K562 (cell line): ENCODE measurements around the gene PA2G4. TPM values are rescaled to one million over a fixed set of nuclear protein-coding genes. Genes with fewer than 3 reads are reported as not detected.
A peak's percentile ranks its signal among the peaks of the same experiment; 100 is the strongest.

Experiments
- ATAC-seq: fragments of 200-7000 bp; cut with Tn5 transposase; 3 replicates; pipeline ENCODE4 v1.9.1; 2020; ENCODE audit warnings: moderate library complexity
- BruUV-seq: library from RNA; stranded (reverse); fragments of 400-500 nt; replicated peaks from 2 replicates; lab custom pipeline; 2021; lab: Mats Ljungman, UMichigan
- CTCF ChIA-PET: fragments of 300-600 bp; formaldehyde crosslinking; extraction: SDS; loops from one replicate; lab custom pipeline; 2021; ENCODE audit warnings: low intra/inter-chr PET ratio; lab: Yijun Ruan, JAX
- POLR2A ChIA-PET: fragments of 300-600, 350-650 bp; sonication (Branson Sonifier 250); formaldehyde crosslinking; extraction: SDS; loops from one replicate; lab custom pipeline; 2021; ENCODE audit warnings: antibody characterized with exemption, inconsistent platforms; lab: Yijun Ruan, JAX
- DNase-seq, 4 experiments: peaks; one replicate each; pipeline versions ENCODE4 v3.0.0 to v3.0.0-alpha.2; 2011 to 2018; ENCODE audit warnings: low spot score in 3 of 4, mixed read lengths in 3 of 4; ENCODE audit errors: extremely low read depth in 1 of 4
- FAIRE-seq: peaks from 2 replicates; lab custom pipeline; 2011; peaks lifted over from hg19 to GRCh38; lab: Jason Lieb, UNC
- H2AFZ ChIP-seq: 2 replicates; pipeline ENCODE4 v1.6.0; 2011; ENCODE audit warnings: low read depth, low read length, control low read depth, inconsistent platforms
- H3K27ac ChIP-seq: fragments of 200-600 bp; 3 replicates; pipeline ENCODE4 v1.8.0; 2011; ENCODE audit warnings: low read depth, mild to moderate bottlenecking, control low read depth, inconsistent platforms, low read length, moderate library complexity, mixed read lengths; ENCODE audit errors: extremely low read depth
- H3K27me3 ChIP-seq, 2 experiments: fragments of 300-600 bp in 1 of 2; 2 replicates in 1 of 2; 3 replicates in 1 of 2; pipeline versions ENCODE4 v1.6.0 to v1.8.0; 2011; ENCODE audit warnings: inconsistent platforms in 2 of 2, low read length in 2 of 2, mild to moderate bottlenecking in 1 of 2, mixed read lengths in 1 of 2, moderate library complexity in 1 of 2; ENCODE audit not compliant: control insufficient read depth in 2 of 2, insufficient read depth in 2 of 2
- H3K36me3 ChIP-seq: fragments of 300-600 bp; 3 replicates; pipeline ENCODE4 v1.8.0; 2011; ENCODE audit warnings: mild to moderate bottlenecking, low read length, inconsistent platforms; ENCODE audit not compliant: control insufficient read depth, insufficient read depth
- H3K4me1 ChIP-seq, 2 experiments: fragments of 200-600 bp in 1 of 2; replicated peaks in 1 of 2; 2 replicates in 1 of 2; 3 replicates in 1 of 2; pipeline versions ENCODE4 v1.5.1 to v1.8.0; 2011; ENCODE audit warnings: inconsistent platforms in 2 of 2, low read length in 2 of 2, mild to moderate bottlenecking in 1 of 2, mixed read lengths in 1 of 2, moderate library complexity in 1 of 2; ENCODE audit not compliant: control insufficient read depth in 2 of 2, insufficient read depth in 2 of 2
- H3K4me2 ChIP-seq: 2 replicates; pipeline ENCODE4 v1.6.1; 2011; ENCODE audit warnings: low read length, control low read depth, inconsistent platforms, mixed read lengths; ENCODE audit not compliant: insufficient read depth
- H3K4me3 ChIP-seq: fragments of 200-600 bp; sonication (generic), shearing (Covaris generic); 2 replicates; pipeline ENCODE4 v1.5.1; 2016; ENCODE audit warnings: control low read depth, inconsistent platforms
- H3K79me2 ChIP-seq: fragments of 200-600 bp; 3 replicates; pipeline ENCODE4 v1.8.0; 2011; ENCODE audit warnings: low read length, inconsistent platforms; ENCODE audit not compliant: control insufficient read depth, insufficient read depth
- H3K9ac ChIP-seq, 2 experiments: 2 replicates each; pipeline versions ENCODE4 v1.6.0 to v1.6.1; 2011; ENCODE audit warnings: low read depth in 2 of 2, low read length in 2 of 2, control low read depth in 1 of 2, inconsistent platforms in 1 of 2, mild to moderate bottlenecking in 1 of 2, mixed read lengths in 1 of 2; ENCODE audit not compliant: insufficient read depth in 1 of 2
- H3K9me1 ChIP-seq: one replicate; pipeline ENCODE4 v1.6.0; 2011; ENCODE audit warnings: inconsistent platforms, mild to moderate bottlenecking, low read length, moderate library complexity; ENCODE audit not compliant: control insufficient read depth, insufficient read depth
- H3K9me3 ChIP-seq: replicated peaks from 2 replicates; pipeline ENCODE4 v1.5.1; 2011; ENCODE audit warnings: low read depth, low read length, inconsistent platforms; ENCODE audit not compliant: control insufficient read depth, insufficient read depth
- H4K20me1 ChIP-seq: replicated peaks from 2 replicates; pipeline ENCODE4 v1.6.1; 2011; ENCODE audit warnings: low read length, inconsistent platforms, mixed read lengths; ENCODE audit not compliant: control insufficient read depth, insufficient read depth
- CCNT2 ChIP-seq: IDR thresholded peaks from 2 replicates; pipeline ENCODE4 v1.6.1; 2011; ENCODE audit warnings: borderline replicate concordance, low read depth, mild to moderate bottlenecking, moderate library complexity, mixed read lengths, low read length; ENCODE audit not compliant: insufficient read length; ENCODE audit errors: extremely low read depth
- DIDO1 ChIP-seq: fragments of 450-650 bp; IDR thresholded peaks from 2 replicates; pipeline ENCODE4 v1.6.1; 2016; ENCODE audit warnings: low read depth, missing biosample characterization, missing genetic modification characterization
- FOXP4 ChIP-seq: sonication (generic); formaldehyde crosslinking; IDR thresholded peaks from 2 replicates; pipeline ENCODE4 v1.8.0; 2022; ENCODE audit warnings: mild to moderate bottlenecking, missing genetic modification reagents, borderline replicate concordance
- IRF1 ChIP-seq: sonication (generic); formaldehyde crosslinking; IDR thresholded peaks from 2 replicates; pipeline ENCODE4 v1.8.0; 2022; ENCODE audit warnings: missing genetic modification reagents, mild to moderate bottlenecking, borderline replicate concordance
- JUND ChIP-seq, 2 experiments: IDR thresholded peaks; 2 replicates in 1 of 2; 3 replicates in 1 of 2; pipeline ENCODE4 v1.6.1; 2011; ENCODE audit warnings: borderline replicate concordance in 2 of 2, low read depth in 2 of 2, low read length in 2 of 2, improper control_type of control experiment in 1 of 2, missing biosample characterization in 1 of 2, missing genetic modification characterization in 1 of 2, missing genetic modification reagents in 1 of 2
- KAT7 ChIP-seq: sonication (generic); formaldehyde crosslinking; IDR thresholded peaks from 2 replicates; pipeline ENCODE4 v1.8.0; 2022; ENCODE audit warnings: missing genetic modification reagents, mild to moderate bottlenecking, borderline replicate concordance
- PCBP2 ChIP-seq: fragments of 200-400 bp; formaldehyde crosslinking; IDR thresholded peaks from 2 replicates; pipeline ENCODE4 v1.6.1; 2018; ENCODE audit warnings: low read length, low read depth, mild to moderate bottlenecking, moderate library complexity; ENCODE audit not compliant: poor library complexity, severe bottlenecking
- RBFOX2 ChIP-seq: fragments of 200-400 bp; formaldehyde crosslinking; IDR thresholded peaks from 2 replicates; pipeline ENCODE4 v1.6.1; 2017; ENCODE audit warnings: low read depth, mild to moderate bottlenecking, low read length, moderate library complexity
- RNF219 ChIP-seq: fragments of 250-450 bp; sonication (Bioruptor Pico); IDR thresholded peaks from 2 replicates; pipeline ENCODE4 v1.5.0; 2022; ENCODE audit warnings: mild to moderate bottlenecking
- ZNF239 ChIP-seq: fragments of 250-450 bp; sonication (Bioruptor Pico); IDR thresholded peaks from 2 replicates; pipeline ENCODE4 v1.4.0; 2020; ENCODE audit warnings: mild to moderate bottlenecking
- ZNF696 ChIP-seq: fragments of 250-450 bp; sonication (Bioruptor Pico); conservative IDR thresholded peaks from 2 replicates; pipeline ENCODE4 v1.4.0; 2020; ENCODE audit warnings: mild to moderate bottlenecking, moderate library complexity
- WGBS: fragments of 100-300 bp; shearing (Covaris generic); methylation state at CpG from one replicate; pipeline ENCODE4 v1.1.6; 2016; ENCODE audit warnings: low coverage, mixed read lengths; ENCODE audit not compliant: insufficient coverage; ENCODE audit errors: missing lambda C conversion rate; 5-methylcytosine and 5-hydroxymethylcytosine counted together
- in situ Hi-C: fragments of 300-500 bp; cut with MboI; formaldehyde crosslinking; loops from 4 replicates; pipeline ENCODE4 v1.15.0; 2018; ENCODE audit warnings: inconsistent platforms, mixed read lengths
- intact Hi-C: fragments of 100-400 bp; cut with micrococcal nuclease; formaldehyde crosslinking; loops from 2 replicates; pipeline ENCODE4 v1.14.2; 2022
- polyA plus RNA-seq, 8 experiments: library from polyadenylated mRNA; depleted of rRNA in 4 of 8; stranded (reverse) in 5 of 8; unstranded in 3 of 8; fragments of >200 nt; fragmentation: Nextera tagmentation in 2 of 8; fragmentation: Illumina TruSeq in 1 of 8; extraction: Ambion mirVana in 2 of 8; extraction: Trizol in 1 of 8; gene quantifications; 2 replicates each; pipeline versions ENCODE4 v1.2.1 to v1.2.3, GENCODE V29; 2011 to 2014; ENCODE audit warnings: inconsistent platforms in 1 of 8, missing spikeins in 1 of 8
- total RNA-seq, 7 experiments: library from RNA; depleted of rRNA in 6 of 7; stranded (reverse); fragments of >200 nt in 6 of 7; fragmentation: Illumina TruSeq in 2 of 7; extraction: Trizol in 2 of 7; gene quantifications; 2 replicates each; pipeline versions ENCODE4 v1.2.1 to v1.2.3, GENCODE V29; 2011 to 2021; ENCODE audit warnings: low replicate concordance in 1 of 7

PA2G4 gene
- total and polyA plus RNA-seq, 9 of the 15 experiments (the other 6 are each of a cell fraction or from before 2014, with no cell fraction given), result 230 to 925 (median 638) TPM

- peak; percentile 74 for TF ChIP-seq CCNT2
- TF ChIP-seq KAT7 (CRISPR knock-in tag), result peak; percentile 73; the same call in 1 of the 2 replicates
- peak; percentile 96 for TF ChIP-seq JUND (IDR thresholded peaks at IDR 0.05; ENCODE audit: borderline replicate concordance, low read depth, low read length)
- TF ChIP-seq JUND (tag; IDR thresholded peaks at IDR 0.05; ENCODE audit: borderline replicate concordance, low read depth, low read length), result peak; percentile 94; the same call in 2 of the 3 replicates
- no peak for TF ChIP-seq ZNF239 (CRISPR knock-in tag)
Observed at GRCh38 chr12:56079723-56080555, 24.4 kb upstream of the PA2G4 start, which contains the start of gene ERBB3 (continued).

GRCh38 chr12:56080556-56081138 lies 23.7 kb upstream of the PA2G4 start:
- Histone ChIP-seq H3K27ac (no peak overlapping the region), H3K4me2 (peak overlapping the region; percentile 89), H3K4me1 (peaks cover 34 to 40% of the 10 kb centered on the region in 2 experiments), H3K27me3 (no peaks in the 10 kb centered on the region; a peak in 1 of 5 replicates), H3K36me3 (no peaks in the 10 kb centered on the region), H4K20me1 (no peaks in the 10 kb centered on the region), H3K9me1 (no peaks in the 10 kb centered on the region), H2AFZ (peak overlapping the region; percentile 84), H3K9me3 (no peaks in the 10 kb centered on the region), H3K9ac (peak overlapping the region; percentile 48 to 90; a peak in 3 of 4 replicates), H3K79me2 (no peaks in the 10 kb centered on the region), H3K4me3 (peak overlapping the region; percentile 51)
- ATAC-seq (peak; percentile 7), FAIRE-seq (no peak), DNase-seq (peak; percentile 16 to 45 (median 38))
- ChIA-PET POLR2A (interaction anchor here (1.0 to 1.8 kb wide), 4 partner anchors 13 to 78 kb away, joined by 3 to 10 read pairs (median 4); partner anchors contain the start of genes MYL6 and PA2G4), CTCF (no interaction called here)
- 24% methylated on average over 11 of the region's 20 CpGs for WGBS
- no TSS peak for BruUV-seq
- intact Hi-C loops (no loop called here), in situ Hi-C loops (no loop called here)
- TF ChIP-seq RNF219 (CRISPR knock-in tag) (no peak), PCBP2 (no peak), CCNT2 (no peak), IRF1 (CRISPR knock-in tag) (no peak), ZNF696 (no peak), FOXP4 (CRISPR knock-in tag) (0 out of 2 replicates have a peak, but pooled peaks have one; percentile 15), DIDO1 (no peak), RBFOX2 (no peak)
